NCI-H1092 (cell line): ENCODE data around the gene ISM1.

Source experiments
- DNase-seq: peaks from one replicate; lab custom pipeline; 2025; lab: John Stamatoyannopoulos, UW

The ISM1 gene

GRCh38 chr20:13220904-13221297 is at the start of gene ISM1:
Gene ISM1, plus strand, starts transcription at chr20:13221274. Its CDS starts 503 bp downstream, at chr20:13221777.
- no peak for DNase-seq

- no peak for DNase-seq
Observed at GRCh38 chr20:13173201-13173600, 47.9 kb upstream of the ISM1 start.

GRCh38 chr20:13174402-13174801 is 46.7 kb upstream of the ISM1 start:
- DNase-seq, result no peak

GRCh38 chr20:13180986-13181889 is 39.8 kb upstream of the ISM1 start:
- no peak for DNase-seq

- DNase-seq, result no peak
Observed at GRCh38 chr20:13183005-13183404, 38.1 kb upstream of the ISM1 start.

GRCh38 chr20:13186043-13186774 is 34.9 kb upstream of the ISM1 start:
- no peak for DNase-seq

- DNase-seq, result no peak
Observed at GRCh38 chr20:13187899-13188298, 33.2 kb upstream of the ISM1 start.

- DNase-seq, result no peak
Observed at GRCh38 chr20:13199279-13199678, 21.8 kb upstream of the ISM1 start.

GRCh38 chr20:13200767-13201500 is 20.1 kb upstream of the ISM1 start:
- DNase-seq, result peak; percentile 94

GRCh38 chr20:13202565-13202964 is 18.5 kb upstream of the ISM1 start:
- DNase-seq, result no peak

- no peak for DNase-seq
Observed at GRCh38 chr20:13205425-13205824, 15.6 kb upstream of the ISM1 start.

- DNase-seq, result no peak
Observed at GRCh38 chr20:13205848-13206434, 15.1 kb upstream of the ISM1 start.

- no peak for DNase-seq
Observed at GRCh38 chr20:13207016-13207415, 14.1 kb upstream of the ISM1 start.

GRCh38 chr20:13211956-13212618 is 9.0 kb upstream of the ISM1 start:
- DNase-seq, result no peak

GRCh38 chr20:13212750-13213149 is 8.3 kb upstream of the ISM1 start:
- no peak for DNase-seq

- DNase-seq, result no peak
Observed at GRCh38 chr20:13213335-13213734, 7.7 kb upstream of the ISM1 start.

- no peak for DNase-seq
Observed at GRCh38 chr20:13216533-13216932, 4.5 kb upstream of the ISM1 start.

- DNase-seq, result no peak
Observed at GRCh38 chr20:13219327-13220193, 1.5 kb upstream of the ISM1 start.

GRCh38 chr20:13220194-13220903 is 725 bp upstream of the ISM1 start:
- peak; percentile 23 for DNase-seq

- no peak for DNase-seq
Observed at GRCh38 chr20:13221313-13221672, 219 bp downstream of the ISM1 start.
